Tibial artery (tissue), 4 donors: ENCODE data around the gene TRIM24.

ENCODE experiments used
- DNase-seq, 2 donors: peaks; one replicate each; pipeline ENCODE4 v3.0.0-alpha.2; 2019
- H3K27ac ChIP-seq, 2 donors: fragments of 200-600 bp; sonication (generic) in 1 of 2; 1 replicate in 1 of 2; 2 replicates in 1 of 2; pipeline ENCODE4 v1.5.1; 2018 to 2019; ENCODE audit warnings: mild to moderate bottlenecking in 1 of 2
- H3K27me3 ChIP-seq, 2 donors: fragments of 200-600 bp; sonication (generic) in 1 of 2; one replicate each; pipeline versions ENCODE4 v1.5.1 to v1.6.0; 2016 to 2019
- H3K36me3 ChIP-seq, 3 donors: fragments of 200-600 bp; sonication (generic) in 2 of 3; one replicate each; pipeline ENCODE4 v1.5.1; 2016 to 2019; ENCODE audit warnings: mild to moderate bottlenecking in 2 of 3
- H3K4me1 ChIP-seq, 4 donors: fragments of 200-600 bp; sonication (generic) in 2 of 4; 1 replicate in 3 of 4; 2 replicates in 1 of 4; pipeline ENCODE4 v1.5.1; 2016 to 2019
- H3K4me3 ChIP-seq, 2 donors: fragments of 200-600 bp; sonication (generic) in 1 of 2; 1 replicate in 1 of 2; 2 replicates in 1 of 2; pipeline ENCODE4 v1.5.1; 2018 to 2019; ENCODE audit warnings: mild to moderate bottlenecking in 2 of 2
- H3K9me3 ChIP-seq, 3 donors: fragments of 200-600 bp; sonication (generic) in 1 of 3; one replicate each; pipeline ENCODE4 v1.5.1; 2016 to 2019
- CTCF ChIP-seq, 2 experiments: fragments of 200-600 bp in 1 of 2; fragments of 450-650 bp in 1 of 2; IDR thresholded peaks; one replicate each; pipeline ENCODE4 v1.5.1; 2017 to 2019; ENCODE audit warnings: antibody characterized with exemption in 2 of 2, mild to moderate bottlenecking in 1 of 2, moderate library complexity in 1 of 2
- intact Hi-C: fragments of 100-400 bp; cut with DNase I; formaldehyde crosslinking; loops from one replicate; pipeline ENCODE4 v1.15.0; 2023; ENCODE audit warnings: low total_unique reads

TRIM24 gene

DNA sequence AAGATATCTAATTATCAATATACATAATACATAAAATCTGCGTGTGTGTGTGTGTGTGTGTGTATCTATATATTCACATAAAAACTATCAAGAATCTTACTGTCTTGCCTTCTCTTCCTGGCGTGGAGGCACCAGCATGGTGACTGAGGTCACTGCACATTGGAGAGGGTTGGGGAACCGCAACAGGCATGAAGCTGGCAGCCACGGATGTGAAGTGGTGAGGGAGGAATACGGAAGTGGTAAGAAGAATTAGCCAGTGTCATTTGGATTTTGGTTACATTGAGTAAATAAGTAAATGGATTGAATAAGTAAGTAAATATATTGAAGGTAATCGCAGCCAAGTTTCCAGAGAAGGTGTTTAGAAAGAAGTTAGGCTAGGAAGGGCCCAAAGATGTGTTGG is 85.1 kb downstream of the TRIM24 start:
- Histone ChIP-seq H3K36me3 (peaks cover 21 to 41% (median 27%) of the 10 kb centered on the region in 3 donors), H3K9me3 (no peaks in the 10 kb centered on the region), H3K27me3 (no peaks in the 10 kb centered on the region), H3K4me1 (no peaks in the 10 kb centered on the region), H3K27ac (no peak overlapping the region), H3K4me3 (no peak overlapping the region)
- no peak for DNase-seq
- TF ChIP-seq CTCF (IDR thresholded peaks at IDR 0.05) = no peak
- intact Hi-C loops = no loop called here

- TF ChIP-seq CTCF (IDR thresholded peaks at IDR 0.05) = no peak
- Histone ChIP-seq H3K4me3 (no peak overlapping the region), H3K9me3 (no peaks in the 10 kb centered on the region), H3K27me3 (no peaks in the 10 kb centered on the region), H3K4me1 (no peaks in the 10 kb centered on the region), H3K36me3 (peaks cover 21 to 40% (median 27%) of the 10 kb centered on the region in 3 donors), H3K27ac (no peak overlapping the region)
- intact Hi-C loops = no loop called here
- DNase-seq = no peak
These were observed 86.1 kb downstream of the TRIM24 start for GRCh38 chr7:138546064-138546619.

DNA sequence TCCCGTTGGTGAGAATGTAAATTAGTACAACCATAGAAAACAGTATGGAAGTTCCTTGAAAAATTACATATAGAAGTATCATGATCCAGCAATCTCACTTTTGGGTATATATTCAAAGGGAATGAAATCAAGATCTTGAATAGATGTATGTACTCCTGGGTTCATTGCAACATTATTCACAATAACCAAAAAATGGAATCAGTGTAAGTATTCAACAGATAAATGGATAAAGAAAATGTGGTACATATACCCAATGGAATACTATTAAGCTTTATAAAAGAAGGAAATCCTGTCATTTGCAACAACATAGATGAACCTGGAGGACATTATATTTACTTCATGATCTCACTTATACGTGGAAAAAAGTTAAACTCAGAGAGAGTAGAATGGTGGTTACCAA is 86.8 kb downstream of the TRIM24 start:
- TF ChIP-seq CTCF (IDR thresholded peaks at IDR 0.05) = no peak
- no peaks in the 10 kb centered on the region for H3K9me3 ChIP-seq
- no peak for DNase-seq

DNA sequence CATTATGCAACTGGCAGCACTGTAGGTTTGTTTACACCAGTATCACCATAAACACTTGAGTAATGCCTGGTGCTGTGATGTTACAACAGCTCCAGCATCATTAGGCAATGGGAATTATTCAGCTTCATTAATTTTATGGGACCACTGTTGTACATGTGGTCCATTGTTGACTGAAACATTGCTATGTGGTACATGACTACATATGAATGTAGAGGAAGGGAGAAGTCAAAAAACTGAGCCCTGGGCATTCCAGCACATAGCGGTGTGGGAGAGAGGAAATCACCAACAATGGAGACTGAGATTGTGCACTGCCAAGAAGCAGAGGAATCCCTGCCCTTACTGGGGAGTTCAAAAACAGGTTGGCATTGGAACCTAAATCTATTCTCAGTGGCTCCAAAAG is 89.0 kb downstream of the TRIM24 start:
- no peak overlapping the region for H3K4me3 ChIP-seq
- no peaks in the 10 kb centered on the region for H3K9me3 ChIP-seq
- H3K27me3 ChIP-seq = no peaks in the 10 kb centered on the region
- TF ChIP-seq CTCF (IDR thresholded peaks at IDR 0.05) = no peak
- H3K4me1 ChIP-seq = no peaks in the 10 kb centered on the region
- peaks cover 39 to 51% (median 48%) of the 10 kb centered on the region in 3 donors for H3K36me3 ChIP-seq
- intact Hi-C loops = no loop called here
- no peak for DNase-seq
- no peak overlapping the region for H3K27ac ChIP-seq

More for the DNA sequence above, 86.8 kb downstream of the TRIM24 start:
- Histone ChIP-seq H3K4me3 (no peak overlapping the region), H3K27me3 (no peaks in the 10 kb centered on the region), H3K27ac (no peak overlapping the region), H3K36me3 (peaks cover 24 to 40% (median 27%) of the 10 kb centered on the region in 3 donors), H3K4me1 (no peaks in the 10 kb centered on the region)
- intact Hi-C loops = no loop called here

DNA sequence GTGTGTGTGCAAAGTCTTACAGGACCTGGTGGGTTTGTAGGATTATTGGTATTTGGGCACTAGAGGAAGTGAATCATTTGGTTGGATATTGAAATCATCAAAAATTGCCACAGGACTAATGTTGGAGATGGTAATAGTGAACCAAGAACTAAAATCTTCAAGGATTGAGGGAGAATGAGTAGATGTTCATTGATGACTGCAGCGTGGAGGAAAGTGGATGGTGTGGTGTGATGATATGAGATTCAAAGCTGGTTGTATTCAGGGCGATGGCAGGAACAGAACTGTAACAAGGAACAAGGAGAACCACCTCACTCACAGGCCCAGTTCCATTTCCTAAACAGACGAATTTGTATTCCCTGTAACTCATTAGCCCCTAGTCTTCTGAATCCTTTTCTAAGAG is 90.3 kb downstream of the TRIM24 start:
- Histone ChIP-seq H3K4me1 (no peaks in the 10 kb centered on the region), H3K36me3 (peaks cover 52 to 64% (median 60%) of the 10 kb centered on the region in 3 donors), H3K27me3 (no peaks in the 10 kb centered on the region), H3K4me3 (no peak overlapping the region), H3K9me3 (peaks cover 0 to 10% (median 5%) of the 10 kb centered on the region in 3 donors), H3K27ac (no peak overlapping the region)
- DNase-seq = no peak
- no peak for TF ChIP-seq CTCF (IDR thresholded peaks at IDR 0.05)
- intact Hi-C loops = no loop called here

DNA sequence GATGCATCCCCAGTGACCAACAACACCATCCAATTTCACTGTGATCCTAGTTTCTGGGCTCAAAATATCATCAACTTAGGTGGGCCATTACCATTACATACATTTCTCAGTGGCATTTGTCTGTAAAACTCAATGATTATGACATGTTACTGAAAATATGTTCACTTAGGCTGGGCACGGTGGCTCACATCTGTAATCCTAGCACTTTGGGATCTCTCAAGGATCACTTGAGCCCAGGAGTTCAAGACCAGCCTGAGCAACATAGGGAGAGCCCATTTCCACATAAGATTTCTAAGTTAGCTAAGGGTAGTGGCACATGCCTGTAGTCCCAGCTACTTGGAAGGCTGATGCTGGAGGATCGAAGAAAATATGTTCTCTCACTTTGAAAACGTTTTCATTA is 91.0 kb downstream of the TRIM24 start:
- no peak for DNase-seq
- intact Hi-C loops = no loop called here
- Histone ChIP-seq H3K4me1 (no peaks in the 10 kb centered on the region), H3K27ac (no peak overlapping the region), H3K9me3 (peaks cover 0 to 10% (median 8%) of the 10 kb centered on the region in 3 donors), H3K27me3 (no peaks in the 10 kb centered on the region), H3K4me3 (no peak overlapping the region), H3K36me3 (peaks cover 60 to 72% (median 67%) of the 10 kb centered on the region in 3 donors)
- no peak for TF ChIP-seq CTCF (IDR thresholded peaks at IDR 0.05)
